GM12891 (cell line): ENCODE data around the gene DBN1.

Experiments
- PAX5 ChIP-seq: IDR thresholded peaks from 2 replicates; pipeline ENCODE4 v1.6.1; 2011; ENCODE audit warnings: low read length, moderate library complexity, mild to moderate bottlenecking; ENCODE audit not compliant: insufficient read depth, severe bottlenecking
- POLR2A ChIP-seq: IDR thresholded peaks from 2 replicates; pipeline ENCODE4 v1.6.1; 2011; ENCODE audit warnings: low read depth, low read length, control low read depth
- POLR2AphosphoS5 ChIP-seq: IDR thresholded peaks from 2 replicates; pipeline ENCODE4 v1.6.1; 2011; ENCODE audit warnings: low read depth, low read length, control low read depth
- POU2F2 ChIP-seq: IDR thresholded peaks from 2 replicates; pipeline ENCODE4 v1.6.1; 2011; ENCODE audit warnings: low read depth, mild to moderate bottlenecking, control low read depth, low read length, moderate library complexity
- SPI1 ChIP-seq: IDR thresholded peaks from 2 replicates; pipeline ENCODE4 v1.6.1; 2011; ENCODE audit warnings: low read depth, low read length, control low read depth
- TAF1 ChIP-seq: IDR thresholded peaks from 2 replicates; pipeline ENCODE4 v1.6.1; 2011; ENCODE audit warnings: low read depth, low read length, control low read depth

DNA sequence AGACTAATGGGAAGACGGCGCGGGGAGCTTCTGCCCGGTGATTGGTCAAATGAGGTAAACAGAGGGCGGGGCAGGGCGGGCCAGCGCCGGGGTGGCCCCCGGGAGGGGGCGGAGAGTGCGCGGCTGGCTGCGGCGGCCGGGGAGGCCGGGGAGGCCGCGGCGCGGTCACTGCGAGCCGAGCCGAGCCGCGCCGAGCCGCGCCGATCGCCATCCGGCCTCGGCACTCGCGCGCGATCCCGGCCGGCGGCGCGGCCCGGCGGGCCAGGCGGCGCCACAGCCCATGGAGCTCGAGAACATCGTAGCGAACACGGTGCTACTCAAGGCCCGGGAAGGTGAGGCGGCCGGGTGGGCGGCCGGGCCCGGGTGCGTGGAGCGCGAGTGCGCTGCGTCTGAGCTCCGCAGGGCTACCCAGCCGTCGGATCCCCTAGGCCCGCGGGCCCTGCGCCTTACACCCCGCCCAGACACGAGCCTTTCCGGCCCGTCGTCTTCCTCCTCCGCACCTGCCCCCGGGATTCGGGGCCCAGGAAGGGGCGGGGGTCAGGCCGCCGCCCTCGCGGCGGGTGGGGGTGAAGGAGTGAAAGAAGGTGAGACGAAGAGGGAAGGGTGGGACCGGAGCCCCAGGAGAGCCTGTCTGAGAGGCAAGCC, 46.7 kb downstream of the DBN1 start, which contains the start of gene GRK6:
- peak; percentile 39; the same call in 1 of the 2 replicates for TF ChIP-seq TAF1
- TF ChIP-seq POLR2A: peak; percentile 38; the same call in 1 of the 2 replicates
- TF ChIP-seq POLR2AphosphoS5: no peak
- no peak for TF ChIP-seq SPI1
- TF ChIP-seq POU2F2: no peak
- no peak for TF ChIP-seq PAX5
